NOMO-1 (cell line): ENCODE measurements around the gene AP1AR.
"Not testable (repeated sequence)": the region's sequence is repeated elsewhere in the genome, so short reads cannot be mapped to it uniquely, and the experiment has no call there.

Source experiments
- DNase-seq, 2 experiments: peaks; one replicate each; lab custom pipeline; 2025; ENCODE audit not compliant: unreplicated experiment in 2 of 2; lab: John Stamatoyannopoulos, UW

Gene AP1AR, protein sequence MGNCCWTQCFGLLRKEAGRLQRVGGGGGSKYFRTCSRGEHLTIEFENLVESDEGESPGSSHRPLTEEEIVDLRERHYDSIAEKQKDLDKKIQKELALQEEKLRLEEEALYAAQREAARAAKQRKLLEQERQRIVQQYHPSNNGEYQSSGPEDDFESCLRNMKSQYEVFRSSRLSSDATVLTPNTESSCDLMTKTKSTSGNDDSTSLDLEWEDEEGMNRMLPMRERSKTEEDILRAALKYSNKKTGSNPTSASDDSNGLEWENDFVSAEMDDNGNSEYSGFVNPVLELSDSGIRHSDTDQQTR

DNA sequence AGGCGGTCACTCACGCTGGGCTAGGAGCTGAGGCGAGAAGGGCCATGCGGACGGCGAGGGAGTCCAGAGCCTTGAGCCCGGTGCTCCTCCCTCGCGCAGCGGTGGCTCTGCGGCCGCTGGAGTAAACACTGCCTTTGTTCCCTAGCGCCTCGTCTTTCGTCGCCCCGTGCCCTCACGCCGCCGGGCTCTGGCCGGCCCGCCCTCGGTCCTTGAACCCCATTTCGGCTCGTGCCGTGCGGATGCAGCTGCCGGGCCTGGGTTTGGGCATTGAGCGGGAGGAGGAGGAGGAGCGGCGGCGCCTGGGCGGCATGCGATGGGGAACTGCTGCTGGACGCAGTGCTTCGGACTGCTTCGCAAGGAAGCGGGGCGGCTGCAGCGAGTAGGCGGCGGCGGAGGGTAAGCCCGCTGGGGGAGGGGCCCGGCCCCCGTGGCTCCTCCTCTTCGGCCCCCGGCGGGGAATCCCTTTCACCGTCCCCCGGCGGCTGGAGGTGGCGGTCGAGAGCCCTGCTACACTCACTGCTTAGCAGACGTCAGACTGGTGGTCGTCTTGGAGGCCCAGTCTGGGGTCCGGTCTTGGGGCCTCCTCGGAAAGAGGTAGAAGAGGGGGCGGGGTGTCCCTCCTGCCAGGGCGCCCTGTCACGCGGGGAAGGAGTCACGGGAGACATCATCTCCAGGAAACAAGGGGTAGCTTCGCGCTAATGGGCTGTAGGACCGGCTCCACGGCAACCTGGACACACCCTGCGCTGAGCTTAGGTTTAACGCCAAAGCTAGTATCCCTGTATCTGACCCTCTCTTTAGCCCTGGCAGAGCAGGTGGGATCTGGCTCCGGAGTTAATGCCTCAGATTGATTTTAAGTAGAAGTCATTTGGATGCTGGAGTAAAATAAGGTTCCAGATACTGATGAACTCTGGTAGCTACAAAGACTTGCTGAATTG, at the start of gene AP1AR:
Gene AP1AR, plus strand, starts transcription at position 9 of the 935 bp plus-strand sequence. Its CDS starts 305 bp downstream, at position 314.
- DNase-seq = peak; percentile 78 to 83

DNA sequence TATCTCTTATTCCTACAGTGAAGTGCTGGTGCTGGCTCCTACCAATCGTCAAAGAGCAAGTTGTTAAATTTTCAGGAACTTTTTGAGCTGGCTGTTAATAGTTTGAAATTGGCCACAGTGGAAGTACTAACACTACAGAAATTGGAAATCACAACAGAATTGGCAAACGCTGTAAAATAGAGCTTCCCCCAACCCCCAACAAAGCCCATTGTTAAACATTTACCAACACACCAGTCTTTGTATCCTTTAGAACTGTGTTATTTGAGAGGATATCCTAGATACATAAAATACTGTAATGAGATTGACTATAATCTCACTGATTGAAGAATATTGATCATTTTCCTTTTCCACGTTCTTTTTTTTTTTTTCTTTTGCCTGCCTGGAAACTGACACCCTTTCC, 49.0 kb upstream of the AP1AR start:
- no peak for DNase-seq

DNA sequence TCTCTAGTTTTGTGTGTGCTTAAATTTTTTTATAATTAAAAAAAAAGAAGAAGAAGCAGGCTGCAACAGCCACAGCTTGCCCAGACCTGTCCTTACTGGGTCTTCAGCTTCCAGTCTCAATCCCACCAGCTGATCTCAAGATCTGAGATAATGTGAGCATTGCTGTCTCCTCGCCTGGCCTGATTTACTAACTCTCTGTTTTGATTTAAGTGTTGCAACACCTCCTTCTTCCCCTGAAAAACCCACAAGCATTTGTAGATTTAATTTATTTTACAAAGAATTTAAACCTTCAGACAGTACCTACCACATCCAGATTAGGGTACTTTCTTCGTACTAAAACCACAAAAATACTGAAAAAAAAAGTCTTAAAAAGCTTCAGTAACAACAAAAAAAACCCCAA, 48.3 kb upstream of the AP1AR start:
- DNase-seq = peak in 1 of 2 experiments; percentile 45

DNA sequence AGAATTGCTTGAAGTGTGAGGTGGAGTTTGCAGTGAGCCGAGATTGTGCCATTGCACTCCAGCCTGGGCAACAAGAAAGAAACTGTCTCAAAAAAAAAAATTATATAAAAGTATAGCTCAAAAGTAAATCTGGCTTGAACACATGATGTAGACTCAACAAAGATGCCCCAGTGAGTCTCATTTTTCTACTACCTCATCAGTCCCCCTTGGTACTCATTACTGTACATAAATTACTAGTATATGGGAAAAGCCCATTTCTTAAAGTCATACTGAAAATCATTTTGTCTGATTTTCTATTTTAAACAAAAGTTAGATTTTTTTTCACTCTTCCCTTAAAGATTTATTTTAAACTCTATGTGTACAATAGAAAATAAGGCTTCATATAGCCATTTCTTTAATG, 47.1 kb upstream of the AP1AR start:
- no peak for DNase-seq

DNA sequence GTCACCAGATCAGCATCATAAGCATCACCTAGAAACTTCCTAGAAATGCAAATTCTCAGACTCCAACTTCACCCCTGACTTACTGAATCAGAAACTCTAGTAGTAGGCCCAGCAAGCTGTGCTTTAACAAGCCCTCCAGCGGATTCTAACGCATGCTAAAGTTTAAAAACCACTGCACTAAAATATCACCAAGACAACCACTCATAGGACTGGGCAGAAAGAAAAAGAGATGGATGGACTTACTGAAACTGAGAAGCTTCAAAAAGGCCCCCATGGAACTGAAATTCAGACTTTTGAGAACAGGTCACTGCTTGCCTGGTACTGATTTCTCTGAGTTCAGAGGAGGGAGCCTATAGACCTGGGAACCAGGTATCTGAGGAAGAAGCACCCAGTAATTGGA, 46.3 kb upstream of the AP1AR start:
- DNase-seq = no peak

DNA sequence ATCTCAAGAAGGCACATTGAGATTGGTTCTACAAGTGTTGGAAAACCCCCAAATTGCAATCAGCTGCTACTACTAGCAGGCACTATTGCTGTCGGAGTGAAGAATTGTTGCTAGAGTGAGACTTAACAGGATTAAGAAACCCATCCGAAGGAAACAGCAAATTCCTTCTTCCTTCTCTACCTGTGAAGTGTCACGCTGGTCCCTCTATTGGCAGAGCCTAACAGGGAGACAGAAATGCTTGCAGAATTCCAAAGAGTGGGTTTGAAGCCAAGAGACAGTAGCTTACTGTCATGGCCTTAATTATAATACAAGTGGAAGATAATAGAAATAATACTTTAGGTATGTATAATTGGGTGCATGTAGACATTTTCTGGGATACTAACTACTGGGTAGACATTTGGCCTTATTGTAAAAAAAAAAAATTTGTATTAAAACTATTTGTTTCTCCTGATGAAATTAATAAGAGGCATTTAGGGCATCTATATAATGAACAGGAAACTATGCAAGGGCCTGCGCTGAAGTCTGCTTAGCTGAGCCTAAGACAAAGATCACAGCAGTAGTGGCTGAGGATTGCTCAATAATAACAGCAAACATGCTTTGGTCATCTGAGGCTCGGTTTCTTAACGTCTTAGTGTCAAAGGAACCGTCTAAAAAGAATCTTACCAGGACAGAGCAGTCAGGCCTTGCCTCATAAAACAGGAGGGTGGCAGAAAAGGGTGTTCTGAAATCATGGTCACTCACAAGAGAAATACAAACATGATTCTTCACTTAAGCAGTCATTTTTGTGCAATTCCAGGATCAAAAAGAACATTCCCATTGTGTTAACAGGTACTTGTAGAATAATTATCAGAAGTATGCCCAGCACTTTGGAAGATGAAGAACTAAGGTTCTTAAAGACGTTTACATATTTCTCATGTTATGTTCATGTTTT, 45.6 kb upstream of the AP1AR start:
- peak; percentile 49 to 86 for DNase-seq

DNA sequence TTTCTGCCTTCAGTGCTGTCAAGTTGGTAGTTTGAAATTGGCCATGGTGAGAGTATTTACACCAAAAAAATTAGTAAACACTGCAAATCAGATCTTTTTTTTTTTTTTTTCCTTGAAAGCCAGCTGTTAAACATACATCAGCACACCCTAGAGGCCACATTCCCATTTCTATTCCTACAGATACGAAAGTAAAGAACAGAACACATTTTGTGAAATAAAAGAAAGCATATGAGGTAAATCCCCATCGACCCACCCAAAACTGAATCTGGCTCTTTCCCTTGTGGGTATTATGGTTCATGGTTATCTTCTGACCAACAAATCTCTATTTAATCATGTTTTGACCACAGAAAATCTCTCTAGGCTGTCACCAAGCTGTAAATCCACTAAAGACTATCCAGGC, 41.8 kb upstream of the AP1AR start:
- no peak for DNase-seq

DNA sequence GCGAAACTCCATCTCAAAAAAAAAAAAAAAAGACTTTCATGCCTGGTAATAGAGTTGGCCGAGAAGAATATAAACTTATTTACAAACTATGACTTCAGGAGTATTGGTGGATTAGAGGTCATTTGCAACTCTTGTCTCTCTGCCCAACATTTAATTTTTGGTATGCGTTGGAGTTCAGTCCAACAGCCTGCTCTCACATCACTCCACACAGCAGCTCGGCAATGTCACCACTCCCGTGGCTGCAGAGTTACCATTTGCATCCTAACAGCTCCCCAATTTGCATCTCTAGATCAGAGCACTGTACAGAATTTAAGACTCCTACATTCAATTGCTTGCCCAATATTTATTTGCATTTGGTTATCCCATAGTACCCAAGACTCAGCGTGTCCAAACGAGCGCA, 40.9 kb upstream of the AP1AR start:
- no peak for DNase-seq

DNA sequence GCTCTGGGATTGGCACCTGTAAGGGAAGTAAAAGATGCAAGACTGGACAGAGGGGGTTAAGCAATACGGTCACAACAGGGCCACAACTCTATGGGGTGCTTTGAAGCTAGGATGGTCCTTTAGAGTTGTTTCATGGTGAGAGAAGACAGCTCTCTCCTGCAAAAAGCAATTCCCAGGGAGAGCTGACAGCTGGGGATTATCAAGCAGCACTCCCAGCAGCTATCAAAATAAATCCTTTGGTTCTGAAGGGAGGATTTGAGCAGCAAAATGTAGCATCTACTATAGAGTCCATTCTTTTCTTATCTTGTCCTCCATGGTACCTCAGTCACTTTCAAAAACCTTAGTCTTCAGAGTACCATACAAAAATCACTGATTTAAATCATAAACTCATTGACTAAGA, 35.1 kb upstream of the AP1AR start:
- DNase-seq = no peak

DNA sequence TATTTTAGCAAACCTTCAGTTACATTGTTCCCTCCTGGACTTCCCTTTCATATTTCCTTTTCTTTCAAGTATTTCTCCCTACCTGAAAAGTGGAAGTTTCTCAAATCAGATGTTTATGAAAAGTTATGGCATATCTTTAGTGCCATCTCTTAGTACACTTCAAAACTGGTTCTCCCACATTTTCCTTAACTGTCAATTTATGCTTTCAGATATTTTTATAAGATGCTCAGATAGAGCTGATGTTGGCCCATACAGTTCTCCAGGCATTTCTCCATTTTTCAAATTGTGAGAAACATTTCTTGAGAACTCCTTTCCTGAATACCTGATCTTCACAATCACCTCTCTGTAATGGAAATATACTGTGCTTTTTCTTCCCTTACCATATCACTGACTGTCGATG, 32.5 kb upstream of the AP1AR start:
- no peak for DNase-seq

DNA sequence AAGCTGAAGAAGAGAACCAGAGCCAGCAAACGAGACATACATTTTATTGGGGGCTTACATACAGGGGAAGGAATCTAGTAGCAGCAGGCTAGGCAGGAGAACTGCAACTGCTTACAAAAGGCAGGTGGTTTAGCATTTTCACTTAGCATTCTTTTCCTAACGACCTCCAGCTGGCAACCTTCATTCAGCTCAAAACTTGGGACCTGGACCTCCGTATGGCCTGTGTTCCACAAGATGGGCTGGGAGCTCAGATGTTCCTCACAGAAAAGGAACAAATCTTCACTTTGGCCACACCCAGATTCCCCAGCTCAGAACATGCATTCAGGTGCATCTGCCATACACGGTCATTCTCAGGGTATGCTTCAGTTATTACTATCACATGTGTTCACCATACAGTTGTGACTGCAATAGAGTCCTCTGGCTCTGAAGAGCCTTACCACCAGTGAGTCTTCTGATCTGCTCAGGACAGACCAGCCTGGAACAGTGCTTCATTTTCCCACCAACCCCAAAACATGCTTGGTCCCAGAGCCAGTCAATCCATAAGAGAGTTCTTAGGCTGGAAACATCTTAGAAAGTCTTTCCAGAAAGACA, 29.6 kb upstream of the AP1AR start:
- no peak for DNase-seq

DNA sequence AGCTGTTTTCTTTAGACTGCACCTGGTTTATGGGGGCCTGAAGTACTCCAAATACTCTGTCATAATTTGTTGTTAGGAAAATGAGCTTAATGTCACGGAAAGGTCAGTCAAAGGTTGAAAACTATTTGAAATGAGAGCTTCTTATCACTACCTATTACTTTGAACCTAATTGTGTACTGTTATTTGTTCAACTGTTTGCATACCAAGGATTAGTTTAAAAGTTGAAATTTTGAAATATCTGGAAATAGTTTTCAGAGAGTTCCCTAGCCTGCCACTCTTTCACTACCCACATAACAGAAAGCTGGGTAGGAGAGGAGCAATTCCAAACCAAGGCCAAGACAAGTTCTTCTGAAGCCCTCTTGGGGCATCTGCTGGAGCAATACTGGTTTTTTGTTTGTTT, 28.0 kb upstream of the AP1AR start:
- DNase-seq = no peak

DNA sequence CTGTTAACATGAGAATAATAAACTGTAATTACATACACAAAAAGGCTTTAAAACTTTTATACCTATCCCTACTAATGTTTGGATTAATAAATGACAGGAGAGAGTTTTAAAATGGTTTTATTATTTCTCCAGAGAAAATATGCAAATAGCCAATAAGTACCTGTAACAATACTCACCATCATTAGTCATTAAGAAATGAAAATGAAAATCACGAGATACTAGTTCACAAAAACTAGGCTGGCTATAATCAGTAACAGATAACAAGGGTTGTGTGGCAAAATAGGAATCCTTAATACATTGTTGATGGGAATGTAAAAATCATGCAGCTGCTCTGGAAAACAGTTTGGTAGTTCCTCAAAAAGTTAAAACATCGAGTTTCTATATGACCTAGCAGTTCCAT, 25.2 kb upstream of the AP1AR start:
- peak in 1 of 2 experiments; percentile 5 for DNase-seq

DNA sequence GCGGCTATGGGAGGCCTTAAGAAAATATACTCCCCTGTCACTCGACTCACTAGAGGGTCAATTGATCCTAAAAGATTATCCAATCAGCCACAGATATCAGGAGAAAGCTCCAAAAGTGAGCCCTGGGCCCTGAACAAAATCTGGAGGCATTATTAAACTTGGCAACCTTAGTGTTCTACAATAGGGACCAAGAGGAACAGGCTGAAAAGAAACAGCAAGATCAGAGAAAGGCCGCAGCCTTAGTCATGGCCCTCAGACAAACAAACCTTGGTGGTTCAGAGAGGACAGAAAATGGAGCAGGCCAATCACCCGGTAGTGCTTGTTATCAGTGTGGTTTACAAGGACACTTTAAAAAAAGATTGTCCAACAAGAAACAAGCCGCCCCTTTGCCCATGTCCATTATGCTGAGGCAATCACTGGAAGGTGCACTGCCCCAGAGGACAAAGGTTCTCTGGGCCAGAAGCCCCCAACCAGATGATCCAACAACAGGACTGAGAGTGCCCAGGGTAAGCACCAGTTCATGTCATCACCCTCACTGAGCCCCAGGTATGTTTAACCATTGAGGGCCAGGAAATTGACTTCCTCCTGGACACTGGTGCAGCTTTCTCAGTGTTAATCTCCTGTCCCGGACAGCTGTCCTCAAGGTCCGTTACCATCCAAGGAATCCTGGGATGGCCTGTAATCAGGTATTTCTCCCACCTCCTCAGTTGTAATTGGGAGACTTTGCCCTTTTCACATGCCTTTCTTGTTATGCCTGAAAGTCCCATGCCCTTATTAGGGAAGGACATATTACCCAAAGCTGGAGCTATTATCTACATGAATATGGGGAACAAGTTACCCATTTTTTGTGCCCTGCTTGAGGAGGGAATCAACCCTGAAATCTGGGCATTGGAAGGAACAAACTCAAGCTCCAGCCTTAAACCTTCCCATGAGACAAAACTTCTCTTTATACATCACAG, 23.2 kb upstream of the AP1AR start:
- not testable (repeated sequence) for DNase-seq

DNA sequence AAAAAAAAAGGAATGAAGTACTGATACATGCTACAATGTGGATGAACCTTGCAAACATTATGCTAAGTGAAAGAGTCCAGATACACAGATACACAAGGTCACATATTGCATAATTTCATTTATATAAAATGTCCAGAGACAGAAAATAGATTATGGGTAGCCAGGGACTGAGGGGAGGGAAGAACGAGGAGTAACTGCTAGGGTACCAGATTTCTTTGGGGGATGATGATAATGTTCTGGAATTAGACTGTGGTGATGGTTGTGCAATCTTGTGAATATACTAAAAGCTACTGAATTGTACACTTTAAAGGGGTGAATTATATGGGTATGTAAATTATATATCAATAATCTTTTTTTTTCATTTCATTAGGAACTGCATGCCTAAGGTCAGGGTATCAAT, 20.8 kb upstream of the AP1AR start:
- DNase-seq = no peak

DNA sequence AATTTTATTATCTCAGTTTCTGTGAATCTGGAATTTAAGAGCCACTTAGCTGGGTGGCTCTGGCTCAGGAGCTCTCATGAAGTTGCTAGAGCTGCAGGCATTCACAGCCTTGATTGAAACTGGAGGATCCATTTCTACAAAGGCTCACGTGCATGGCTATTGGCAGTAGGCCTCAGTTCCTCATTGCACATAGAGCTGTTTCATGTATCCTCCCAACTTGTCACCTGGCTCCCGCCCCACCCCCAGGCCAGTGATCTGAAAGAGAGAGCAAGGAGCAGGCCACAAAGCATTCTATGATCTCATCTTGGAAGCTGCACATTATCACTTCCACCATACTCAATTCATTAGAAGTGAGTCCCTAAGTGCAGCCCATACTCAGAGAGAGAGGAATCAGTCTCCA, 18.5 kb upstream of the AP1AR start:
- peak; percentile 18 to 57 for DNase-seq

DNA sequence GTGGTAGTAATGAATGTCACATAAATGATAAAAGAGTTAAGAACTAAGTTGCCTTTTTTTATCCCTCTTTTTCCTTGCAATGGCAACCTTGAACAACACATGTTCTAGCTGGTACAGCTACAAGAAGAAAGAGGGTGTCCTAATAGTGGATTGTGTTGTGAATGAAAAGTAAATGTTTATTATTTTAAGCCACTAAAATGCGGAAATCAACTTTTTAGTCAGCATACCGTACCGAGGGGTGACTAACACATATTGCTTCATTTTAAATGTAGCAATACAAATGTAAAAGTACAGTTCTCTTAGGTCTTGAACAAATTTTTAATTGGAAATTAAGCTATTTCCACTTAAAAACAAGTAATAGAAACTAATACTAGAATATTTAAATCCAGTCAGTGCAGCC, 17.7 kb upstream of the AP1AR start:
- peak; percentile 55 to 90 for DNase-seq

DNA sequence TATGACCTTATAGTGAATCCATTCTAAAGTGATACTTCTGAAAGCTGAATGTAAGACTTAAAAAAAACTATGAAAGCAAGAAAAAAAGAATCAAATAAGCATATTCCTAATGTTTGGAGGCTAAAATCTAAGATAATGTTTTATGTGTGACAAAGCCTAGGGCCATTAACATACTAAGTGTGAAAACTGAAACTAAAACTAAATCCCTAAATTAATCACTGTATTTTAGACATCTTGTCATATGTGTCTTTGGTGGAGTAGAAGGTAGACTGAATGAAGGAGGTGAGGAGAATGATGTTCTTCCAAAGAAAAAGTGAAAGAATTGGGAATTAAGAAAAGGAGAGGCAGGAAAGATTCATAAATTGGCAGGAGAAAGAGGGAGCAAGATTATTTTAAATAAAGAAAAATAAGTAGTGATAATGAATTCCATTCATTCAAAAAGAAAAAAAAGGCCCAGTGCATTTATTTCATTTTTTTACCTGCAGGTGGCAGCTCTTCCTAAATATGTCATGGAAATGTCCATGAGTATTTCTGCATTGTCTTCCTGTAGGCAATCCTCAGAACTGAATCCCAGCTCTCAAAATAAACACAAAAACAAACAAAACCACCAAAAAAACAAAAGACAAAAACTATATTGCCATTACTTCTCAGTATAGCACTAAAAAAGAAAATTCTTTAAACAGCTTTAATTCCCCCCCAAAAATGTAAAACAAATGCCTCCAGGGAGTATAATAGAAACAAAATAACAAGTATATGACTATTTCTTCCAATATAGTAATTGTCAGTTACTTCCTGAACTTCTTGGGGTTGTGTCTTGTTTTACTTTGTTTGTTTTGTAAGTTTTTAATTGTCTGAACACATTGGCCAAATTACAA, 17.0 kb upstream of the AP1AR start:
- peak in 1 of 2 experiments; percentile 28 for DNase-seq
